HepG2 (cell line): ENCODE measurements around the gene SLC45A3. TPM values are rescaled to one million over a fixed set of nuclear protein-coding genes. Genes with fewer than 3 reads are reported as not detected.

Source experiments
- CHCHD3 ChIP-seq: sonication (generic); formaldehyde crosslinking; IDR thresholded peaks from 2 replicates; pipeline ENCODE4 v1.8.0; 2022; ENCODE audit warnings: mild to moderate bottlenecking, missing genetic modification reagents, moderate library complexity
- ELF4 ChIP-seq: sonication (generic); formaldehyde crosslinking; IDR thresholded peaks from 2 replicates; pipeline ENCODE4 v1.5.0; 2020; ENCODE audit warnings: missing genetic modification reagents, mild to moderate bottlenecking, moderate library complexity, borderline replicate concordance
- FOXA3 ChIP-seq: IDR thresholded peaks from 2 replicates; pipeline ENCODE4 v1.6.1; 2016; ENCODE audit warnings: missing genetic modification reagents, missing compliant biosample characterization
- HDAC6 ChIP-seq: fragments of 200-600 bp; sonication (generic); IDR thresholded peaks from 2 replicates; pipeline ENCODE4 v1.7.0; 2017; ENCODE audit warnings: mild to moderate bottlenecking, antibody characterized with exemption, low read length, low read depth
- MEIS1 ChIP-seq: sonication (generic); formaldehyde crosslinking; IDR thresholded peaks from 2 replicates; pipeline ENCODE4 v1.9.0; 2021; ENCODE audit warnings: mild to moderate bottlenecking, missing genetic modification reagents, moderate library complexity, borderline replicate concordance
- SIN3A ChIP-seq: IDR thresholded peaks from 2 replicates; pipeline ENCODE4 v1.6.1; 2011; ENCODE audit warnings: low read depth, mild to moderate bottlenecking, control low read depth, low read length, borderline replicate concordance
- SMYD3 ChIP-seq: sonication (generic); formaldehyde crosslinking; IDR thresholded peaks from 2 replicates; pipeline ENCODE4 v1.8.1; 2023; ENCODE audit warnings: mild to moderate bottlenecking, missing genetic modification reagents
- SRSF9 ChIP-seq: fragments of 200-400 bp; formaldehyde crosslinking; IDR thresholded peaks from 2 replicates; pipeline ENCODE4 v1.6.1; 2018; ENCODE audit warnings: borderline replicate concordance, mild to moderate bottlenecking, low read depth, low read length; ENCODE audit not compliant: insufficient read depth, poor library complexity, severe bottlenecking
- TBX2 ChIP-seq: sonication (generic); formaldehyde crosslinking; IDR thresholded peaks from 2 replicates; pipeline ENCODE4 v1.5.0; 2020; ENCODE audit warnings: missing genetic modification reagents, mild to moderate bottlenecking, borderline replicate concordance
- ZBTB1 ChIP-seq: sonication (generic); formaldehyde crosslinking; IDR thresholded peaks from 2 replicates; pipeline ENCODE4 v1.4.0; 2020; ENCODE audit warnings: missing genetic modification reagents, borderline replicate concordance
- ZBTB10 ChIP-seq: sonication (generic); formaldehyde crosslinking; IDR thresholded peaks from 2 replicates; pipeline ENCODE4 v1.4.0; 2020; ENCODE audit warnings: missing genetic modification reagents, borderline replicate concordance
- ZBTB14 ChIP-seq: sonication (generic); formaldehyde crosslinking; IDR thresholded peaks from 2 replicates; pipeline ENCODE4 v1.4.0; 2020; ENCODE audit warnings: missing genetic modification reagents
- ZC3H4 ChIP-seq: sonication (generic); formaldehyde crosslinking; IDR thresholded peaks from 2 replicates; pipeline ENCODE4 v1.4.0; 2020; ENCODE audit warnings: missing genetic modification reagents, borderline replicate concordance
- ZKSCAN8 ChIP-seq: IDR thresholded peaks from 2 replicates; pipeline ENCODE4 v1.6.1; 2016; ENCODE audit warnings: borderline replicate concordance, missing genetic modification reagents, missing compliant biosample characterization
- ZNF160 ChIP-seq: sonication (generic); formaldehyde crosslinking; IDR thresholded peaks from 2 replicates; pipeline ENCODE4 v1.8.0; 2022; ENCODE audit warnings: mild to moderate bottlenecking, inconsistent platforms, missing genetic modification reagents
- ZNF563 ChIP-seq: sonication (generic); formaldehyde crosslinking; IDR thresholded peaks from 2 replicates; pipeline ENCODE4 v1.8.0; 2022; ENCODE audit warnings: mild to moderate bottlenecking, moderate library complexity, missing genetic modification reagents
- ZNF577 ChIP-seq: sonication (generic); formaldehyde crosslinking; IDR thresholded peaks from 2 replicates; pipeline ENCODE4 v1.4.0; 2020; ENCODE audit warnings: mild to moderate bottlenecking, low read depth, missing genetic modification reagents, borderline replicate concordance
- ZNF687 ChIP-seq: sonication (generic); formaldehyde crosslinking; IDR thresholded peaks from 2 replicates; pipeline ENCODE4 v1.5.1; 2020; ENCODE audit warnings: mild to moderate bottlenecking, missing genetic modification reagents, moderate library complexity
- ZNF816 ChIP-seq: sonication (generic); formaldehyde crosslinking; IDR thresholded peaks from 2 replicates; pipeline ENCODE4 v1.8.0; 2022; ENCODE audit warnings: missing genetic modification reagents, mild to moderate bottlenecking, borderline replicate concordance
- ZSCAN31 ChIP-seq: sonication (generic); formaldehyde crosslinking; IDR thresholded peaks from 2 replicates; pipeline ENCODE4 v1.5.0; 2020; ENCODE audit warnings: low read depth, mild to moderate bottlenecking, missing genetic modification reagents
- polyA plus RNA-seq, 8 experiments: library from polyadenylated mRNA; depleted of rRNA in 3 of 8; stranded (reverse) in 7 of 8; unstranded in 1 of 8; fragments of >200 nt; fragmentation: Illumina TruSeq in 4 of 8; extraction: Trizol in 4 of 8; gene quantifications; 2 replicates each; pipeline versions ENCODE4 v1.2.1 to v1.2.3, GENCODE V29; 2011 to 2016; ENCODE audit warnings: low read depth in 4 of 8, missing spikeins in 1 of 8, mixed read lengths in 1 of 8; ENCODE audit not compliant: insufficient read depth in 1 of 8
- total RNA-seq, 5 experiments: library from RNA; depleted of rRNA; stranded (reverse); fragments of >200 nt; fragmentation: Illumina TruSeq; extraction: Trizol; gene quantifications; 2 replicates each; pipeline ENCODE4 v1.2.3, GENCODE V29; 2016; ENCODE audit warnings: low read depth in 1 of 5

SLC45A3 gene
- total and polyA plus RNA-seq, 2 of the 13 experiments (the other 11 are each of a cell fraction or from before 2014, with no cell fraction given), result 3.4 to 4.1 TPM

- TF ChIP-seq ZBTB14 (CRISPR knock-in tag), result peak; percentile 83
- TF ChIP-seq SIN3A, result peak; percentile 62; the same call in 1 of the 2 replicates
- TF ChIP-seq ELF4, result no peak
- TF ChIP-seq ZNF687 (CRISPR knock-in tag), result peak; percentile 82
- peak; percentile 81; the same call in 1 of the 2 replicates for TF ChIP-seq ZBTB10 (CRISPR knock-in tag)
- no peak for TF ChIP-seq ZNF160 (CRISPR knock-in tag)
- TF ChIP-seq HDAC6, result no peak
- no peak for TF ChIP-seq MEIS1 (CRISPR knock-in tag)
- TF ChIP-seq ZSCAN31 (CRISPR knock-in tag), result peak; percentile 51
- 0 out of 2 replicates have a peak, but pooled peaks have one; percentile 3 for TF ChIP-seq ZNF816 (CRISPR knock-in tag)
- peak; percentile 76 for TF ChIP-seq TBX2 (CRISPR knock-in tag)
- no peak for TF ChIP-seq CHCHD3 (CRISPR knock-in tag)
- no peak for TF ChIP-seq ZBTB1 (CRISPR knock-in tag)
- TF ChIP-seq ZC3H4 (CRISPR knock-in tag), result 0 out of 2 replicates have a peak, but pooled peaks have one; percentile 53
- peak; percentile 74; the same call in 1 of the 2 replicates for TF ChIP-seq ZKSCAN8 (CRISPR knock-in tag)
- TF ChIP-seq ZNF577 (CRISPR knock-in tag), result no peak
- TF ChIP-seq SRSF9, result no peak
- peak; percentile 64 for TF ChIP-seq FOXA3
- 0 out of 2 replicates have a peak, but pooled peaks have one; percentile 54 for TF ChIP-seq ZNF563
- TF ChIP-seq SMYD3, result no peak; the same call in 1 of the 2 replicates
Observed at GRCh38 chr1:205631768-205632668, 48.3 kb downstream of the SLC45A3 start, which contains the start of gene ELK4 (continued).
